NCI-H2196 (cell line): ENCODE results near the gene NEK10.

ENCODE experiments used
- DNase-seq: peaks from one replicate; lab custom pipeline; 2025; ENCODE audit not compliant: unreplicated experiment; lab: John Stamatoyannopoulos, UW

The NEK10 gene

GRCh38 chr3:27186013-27186412, 183.2 kb downstream of the NEK10 start:
- DNase-seq = no peak

DNA sequence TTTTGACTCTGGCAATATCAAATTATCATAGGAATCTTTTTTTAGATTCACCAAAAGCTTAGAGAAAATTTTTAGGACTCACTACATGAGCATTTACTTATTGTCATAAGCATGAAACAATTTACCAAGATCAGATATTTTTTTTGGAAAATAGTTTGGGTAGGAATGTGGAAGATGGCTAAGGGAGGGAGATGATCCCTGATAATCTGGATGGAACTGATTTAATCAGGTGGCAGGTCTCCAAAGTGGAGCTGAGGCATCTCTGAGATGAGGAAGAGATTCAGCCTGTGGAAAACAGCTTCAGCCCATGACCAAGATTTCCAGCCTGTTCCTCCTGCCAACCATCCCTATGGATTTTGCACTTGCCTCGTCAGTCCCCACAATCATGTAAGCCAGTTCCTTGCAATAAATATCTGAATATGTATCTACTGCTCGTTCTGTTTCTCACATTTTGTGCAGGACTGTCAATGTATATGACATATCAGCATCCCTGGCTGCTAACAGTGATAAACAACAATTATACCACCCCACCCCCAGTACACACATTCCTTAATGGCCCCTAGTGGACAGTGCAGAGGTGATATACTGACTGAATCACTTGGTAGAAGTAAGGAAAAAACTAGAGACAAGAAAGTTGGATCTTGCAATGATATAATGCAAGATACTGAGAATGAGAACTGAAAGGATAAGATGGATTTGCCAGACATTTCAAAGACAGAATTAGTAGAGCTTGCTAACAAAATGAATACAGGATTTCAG, 183.8 kb downstream of the NEK10 start:
- no peak for DNase-seq

- no peak for DNase-seq
These were observed 184.9 kb downstream of the NEK10 start for GRCh38 chr3:27184261-27184660.

DNA sequence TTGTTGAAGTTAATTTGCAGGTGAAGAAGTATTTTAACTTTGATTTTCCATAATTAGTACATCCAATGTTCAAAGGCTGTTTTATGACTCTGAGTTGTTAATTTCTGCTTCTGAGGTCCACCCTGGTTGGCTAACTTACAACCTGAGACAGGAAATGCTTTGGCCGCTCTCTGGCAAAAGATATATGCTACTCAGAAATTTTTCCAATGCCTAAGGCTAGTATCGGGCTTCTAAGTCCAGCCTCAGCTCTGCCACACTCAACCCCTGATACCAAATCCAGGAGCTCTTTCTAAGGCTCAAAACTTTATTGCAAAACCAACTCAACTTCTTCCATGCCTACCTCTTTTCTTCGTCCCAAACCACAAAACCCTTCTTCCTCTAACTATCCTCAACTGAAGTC, 192.9 kb downstream of the NEK10 start:
- DNase-seq = no peak

GRCh38 chr3:27174530-27174929, 194.7 kb downstream of the NEK10 start:
- DNase-seq = no peak

DNA sequence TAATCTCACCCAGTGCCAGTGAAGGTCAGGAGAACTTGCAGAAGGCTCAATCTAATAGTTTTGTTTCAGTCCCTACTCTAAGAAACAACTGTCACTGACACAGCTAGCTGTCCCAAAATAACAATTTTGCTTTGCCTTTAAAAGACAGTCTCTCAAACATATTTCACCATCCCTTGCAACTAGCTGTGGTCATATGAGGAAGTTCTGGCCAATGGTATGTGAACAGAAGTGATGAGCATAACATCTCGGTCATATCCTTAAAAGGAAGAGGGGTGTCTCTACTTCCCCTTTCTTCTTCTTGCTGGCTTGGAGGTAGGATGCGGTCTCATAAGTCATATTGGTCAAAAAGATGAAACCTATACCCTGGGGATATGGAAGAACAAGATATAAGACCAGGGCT, 198.1 kb downstream of the NEK10 start:
- no peak for DNase-seq

DNA sequence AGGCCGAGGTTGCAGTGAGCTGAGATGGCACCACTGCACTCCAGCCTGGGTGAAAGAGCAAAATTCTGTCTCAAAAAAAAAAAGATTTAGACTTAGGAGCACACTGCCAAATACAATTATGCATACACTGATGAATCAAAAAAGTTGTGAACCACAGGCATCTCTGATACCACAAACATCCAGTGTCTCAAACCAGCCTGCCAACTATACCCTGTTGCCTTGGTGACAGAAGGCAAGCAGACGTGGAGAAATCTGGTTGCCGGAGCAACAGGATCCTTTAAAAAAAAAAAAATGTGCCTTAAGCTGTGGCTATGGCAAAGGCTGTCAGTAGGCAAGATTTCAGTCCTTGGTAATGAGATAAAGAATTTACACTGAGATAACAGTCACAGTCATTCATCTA, 202.3 kb downstream of the NEK10 start:
- peak; percentile 0 for DNase-seq

DNA sequence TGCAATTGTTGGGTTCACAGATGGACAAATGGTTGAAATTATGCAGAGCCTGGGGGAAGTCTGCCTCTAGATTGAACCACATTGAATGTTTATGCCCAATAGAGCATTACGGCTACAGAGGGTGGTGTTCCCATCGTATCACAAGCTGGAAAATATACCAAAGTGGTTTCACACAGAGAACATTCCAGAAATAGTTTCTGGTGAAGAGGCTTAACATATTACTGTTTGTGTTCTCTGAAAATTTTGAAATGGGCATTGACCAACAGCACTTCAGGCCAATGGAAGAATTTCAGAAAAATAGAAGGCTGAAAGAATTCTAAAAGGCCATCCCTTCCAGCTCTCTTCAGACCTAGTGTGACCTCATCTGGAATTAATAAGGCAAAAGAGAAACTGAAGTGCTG, 203.9 kb downstream of the NEK10 start:
- DNase-seq = no peak

DNA sequence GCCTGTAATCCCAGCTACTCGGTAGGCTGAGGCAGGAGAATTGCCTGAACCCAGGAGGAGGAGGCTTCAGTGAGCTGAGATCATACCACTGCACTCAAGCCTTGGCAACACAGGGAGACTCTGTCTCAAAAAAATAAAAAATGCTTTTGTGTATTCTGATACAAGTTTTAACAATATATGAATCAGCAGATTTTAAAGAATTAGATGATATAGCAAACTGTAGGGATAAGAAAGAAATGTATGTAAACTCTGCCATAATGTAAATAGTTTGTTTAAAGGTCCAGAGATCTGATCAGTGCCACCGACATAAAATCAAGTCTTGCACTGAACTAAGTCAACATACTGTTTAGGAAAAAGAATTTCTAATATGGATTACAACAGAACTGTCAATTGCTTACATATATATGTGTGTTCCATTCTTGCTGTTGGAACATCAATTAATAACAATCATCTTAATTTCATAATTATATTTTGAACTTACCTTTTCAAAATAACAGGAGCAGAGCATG, 208.3 kb downstream of the NEK10 start:
- no peak for DNase-seq

GRCh38 chr3:27160146-27160545, 209.0 kb downstream of the NEK10 start:
- DNase-seq = no peak

GRCh38 chr3:27147215-27147614, 222.0 kb downstream of the NEK10 start:
- DNase-seq = no peak

DNA sequence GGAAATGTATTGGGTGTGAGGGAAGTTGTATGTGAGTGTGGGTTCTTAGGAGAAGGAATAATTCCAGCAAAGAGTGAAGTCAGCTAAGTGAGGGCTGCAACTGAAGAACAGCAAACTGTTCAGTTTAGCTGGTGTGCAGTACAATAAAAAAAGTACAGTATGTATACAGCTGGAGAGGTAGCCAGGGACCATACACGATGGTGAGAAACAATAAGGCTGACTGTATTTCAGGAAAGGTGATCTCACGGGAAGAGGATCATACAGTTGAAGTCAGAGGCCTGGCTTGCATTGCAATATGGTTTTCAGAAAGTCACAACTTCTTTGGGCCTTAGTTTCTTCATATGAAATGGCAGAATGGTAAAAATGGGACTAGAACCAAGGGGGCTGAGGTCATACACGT, 222.4 kb downstream of the NEK10 start:
- DNase-seq = no peak

DNA sequence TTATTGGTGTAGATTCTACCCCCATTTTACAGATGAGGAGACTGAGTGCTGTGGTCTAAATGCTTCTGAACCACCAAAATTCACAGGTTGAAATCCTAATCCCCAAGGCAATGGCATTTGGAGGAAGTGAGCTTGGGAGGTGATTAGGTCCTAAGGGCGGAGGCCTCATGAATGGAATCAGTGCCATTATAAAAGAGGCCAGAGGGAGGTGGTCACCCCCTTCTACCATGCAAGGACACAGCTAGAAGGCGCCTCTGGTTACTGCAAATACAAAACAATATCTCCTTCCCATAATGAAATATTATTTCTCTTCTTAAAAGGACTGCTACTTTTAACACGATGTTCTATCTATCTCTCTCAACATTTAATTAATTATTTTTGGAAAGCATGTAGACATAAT, 223.5 kb downstream of the NEK10 start:
- DNase-seq = no peak

GRCh38 chr3:27141668-27142067, 227.5 kb downstream of the NEK10 start:
- no peak for DNase-seq

DNA sequence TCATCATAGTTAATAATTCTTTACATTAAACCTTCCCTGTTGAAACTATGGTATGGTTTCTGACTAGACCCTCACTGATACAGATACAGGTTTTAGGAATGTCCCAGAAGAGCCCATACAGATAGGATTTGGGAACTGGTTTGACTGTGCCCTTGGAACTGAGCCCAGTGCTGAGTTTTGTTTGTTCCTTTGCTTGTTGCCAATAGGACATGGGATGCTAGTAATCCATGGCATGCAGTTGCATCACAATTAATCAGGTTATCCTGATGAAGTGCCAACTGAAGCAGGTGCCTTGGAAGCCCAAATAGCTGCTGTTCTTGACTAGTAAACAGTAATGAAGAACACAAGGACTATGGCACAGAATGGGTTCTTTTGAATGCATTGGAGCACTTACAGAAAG, 230.6 kb downstream of the NEK10 start:
- no peak for DNase-seq

DNA sequence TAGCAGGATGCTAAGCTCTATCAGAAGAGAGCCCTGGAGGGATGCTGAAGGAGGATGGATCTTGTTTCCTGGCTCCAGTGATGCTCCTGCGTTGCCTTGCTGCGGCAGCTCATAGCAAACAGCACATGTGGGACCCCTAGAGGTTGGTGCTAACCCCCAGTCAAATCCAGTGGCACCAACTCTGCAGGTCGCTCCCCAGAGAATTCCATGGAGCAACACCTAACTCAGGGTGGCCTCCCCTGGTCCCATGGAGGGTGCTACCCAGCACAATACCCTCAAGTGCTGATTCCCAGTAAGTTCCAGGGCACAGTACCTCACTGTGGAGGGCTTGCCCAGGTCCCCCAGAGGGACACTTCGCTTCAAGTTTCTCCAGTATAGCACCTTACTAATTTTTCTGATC, 231.2 kb downstream of the NEK10 start:
- DNase-seq = no peak

- peak; percentile 48 for DNase-seq
These were observed 234.9 kb downstream of the NEK10 start for GRCh38 chr3:27134171-27134796.

DNA sequence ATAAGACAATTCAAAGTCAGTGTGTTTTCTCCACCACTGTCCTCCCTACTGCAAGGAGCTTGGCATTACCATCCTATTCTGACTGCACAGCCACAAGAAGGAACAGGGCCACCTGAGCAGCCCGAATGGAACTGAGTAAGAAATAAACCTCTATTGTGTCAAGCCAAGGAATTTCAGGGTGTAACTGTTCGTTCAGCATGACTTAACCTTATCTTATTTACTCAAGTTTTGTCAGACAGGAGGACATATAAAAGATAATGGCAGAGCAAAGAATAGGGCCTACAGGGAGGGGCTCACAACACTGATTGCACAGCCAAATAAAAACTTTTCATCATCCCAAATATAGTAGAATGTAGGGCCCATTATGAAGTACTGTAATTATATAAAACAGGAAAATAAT, 236.1 kb downstream of the NEK10 start:
- DNase-seq = no peak

DNA sequence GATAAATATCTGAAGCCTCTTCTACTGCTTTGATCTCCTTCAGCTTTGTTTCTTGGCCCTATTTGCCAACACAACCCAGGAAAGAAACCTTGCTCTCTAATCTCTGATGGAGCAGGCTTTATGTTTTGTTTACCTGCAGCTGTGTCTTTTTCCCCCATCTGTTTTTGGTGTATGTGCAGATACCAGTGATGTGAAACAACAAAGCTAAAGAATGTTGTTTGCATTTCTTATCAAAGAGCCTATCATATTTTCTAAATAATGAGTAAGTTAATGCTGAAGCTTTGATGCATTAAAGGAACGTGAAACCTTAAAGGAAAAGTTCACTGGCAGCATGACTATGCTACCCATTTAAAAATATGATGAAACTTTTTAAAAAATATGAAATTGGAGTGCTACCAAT, 238.4 kb downstream of the NEK10 start:
- DNase-seq = no peak

DNA sequence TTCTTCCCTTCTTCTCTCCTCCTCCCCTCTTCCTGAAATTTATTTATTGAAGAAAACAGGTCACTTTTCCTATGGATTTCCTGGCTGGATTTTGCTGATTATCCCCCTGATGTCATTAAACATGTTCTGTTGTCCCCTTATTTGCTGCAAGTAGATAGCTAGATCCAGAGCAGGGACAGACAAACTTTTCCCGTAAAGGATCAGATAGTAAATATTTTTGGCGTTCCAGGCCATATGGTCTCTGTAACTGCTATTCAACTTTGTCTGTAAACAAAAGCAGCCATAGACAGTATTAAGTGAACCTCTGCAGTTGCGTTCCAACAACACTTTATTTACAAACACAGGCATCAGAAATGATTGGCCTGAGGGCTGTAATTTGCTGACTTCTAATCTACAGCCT, 241.3 kb downstream of the NEK10 start:
- no peak for DNase-seq

GRCh38 chr3:27127195-27127594, 242.0 kb downstream of the NEK10 start:
- no peak for DNase-seq

- DNase-seq = no peak
These were observed 243.2 kb downstream of the NEK10 start for GRCh38 chr3:27125821-27126501.
